Hematopoietic multipotent progenitor cell (in vitro differentiated cells): ENCODE results near the gene CTIF. TPM values are rescaled to one million over a fixed set of nuclear protein-coding genes. Genes with fewer than 3 reads are reported as not detected.

Source experiments
- DNase-seq, 3 donors: peaks; one replicate each; pipeline ENCODE4 v3.0.0-alpha.2; 2011 to 2015; ENCODE audit warnings: low read depth in 2 of 3, low spot score in 2 of 3
- total RNA-seq: library from RNA; depleted of rRNA; stranded (reverse); fragments of >200 nt; gene quantifications from one replicate; pipeline ENCODE4 v1.2.3, GENCODE V29; 2012

CTIF gene
- total RNA-seq, 1 donor: 8.6 TPM

DNA sequence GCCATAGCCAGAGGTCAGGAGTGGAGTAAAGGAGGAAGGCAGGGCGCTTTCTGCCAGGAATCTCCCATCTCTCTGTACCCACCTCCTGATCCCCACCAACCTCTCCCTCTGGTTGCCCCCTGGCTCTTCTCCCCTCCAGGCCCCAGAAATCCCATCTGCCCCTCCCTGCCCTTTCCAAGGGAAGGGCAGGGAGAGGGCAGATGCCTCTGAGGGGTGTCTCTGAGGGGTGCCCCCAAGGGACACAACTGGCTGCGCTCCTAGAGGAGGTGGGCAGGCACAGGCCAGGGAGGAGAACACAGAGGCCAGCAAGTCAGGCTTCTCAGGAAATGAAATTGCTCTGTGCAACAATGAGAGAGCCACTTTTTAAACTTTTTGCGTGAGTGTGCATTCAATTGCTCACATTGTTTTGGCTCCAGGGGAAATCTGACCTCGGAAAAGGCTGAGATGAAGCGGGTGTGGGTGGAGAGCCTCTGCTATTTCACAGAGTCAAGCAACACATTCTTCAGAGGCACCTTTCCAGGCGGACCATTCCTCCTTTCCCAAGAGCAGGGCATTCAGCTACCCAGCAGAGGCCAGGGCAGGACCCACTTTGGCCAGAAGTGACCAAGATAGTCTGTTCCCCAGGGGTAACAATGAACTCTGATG is 286.4 kb downstream of the CTIF start:
- no peak for DNase-seq

DNA sequence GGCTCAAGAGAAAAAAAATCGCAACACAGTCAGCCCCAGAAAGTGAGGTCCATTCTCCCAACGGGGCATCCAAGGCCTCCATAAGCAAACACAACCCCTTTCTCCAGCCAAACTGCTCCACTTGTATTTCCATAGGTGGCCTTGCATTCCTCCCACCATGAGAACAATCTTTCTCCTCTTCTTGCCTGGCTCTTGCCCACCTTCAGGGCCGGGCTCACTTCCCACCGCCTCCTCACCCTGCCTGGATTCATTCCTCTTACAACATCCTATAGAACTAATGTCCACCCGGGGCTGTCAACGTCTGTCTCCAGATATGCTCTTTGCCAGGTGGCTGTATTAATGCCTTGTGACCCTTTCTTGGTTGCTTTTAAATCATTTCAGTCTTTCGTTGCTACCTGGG is 287.4 kb downstream of the CTIF start:
- DNase-seq: no peak

GRCh38 chr18:48826806-48827205 is 288.0 kb downstream of the CTIF start:
- DNase-seq: no peak

GRCh38 chr18:48827291-48828193 is 288.7 kb downstream of the CTIF start:
- DNase-seq: peak in 1 of 3 donors; percentile 10

GRCh38 chr18:48828194-48828545 is 289.3 kb downstream of the CTIF start:
- no peak for DNase-seq

- peak in 2 of 3 donors; percentile 37 to 42 for DNase-seq
Observed at GRCh38 chr18:48828691-48829442, 290.0 kb downstream of the CTIF start.

DNA sequence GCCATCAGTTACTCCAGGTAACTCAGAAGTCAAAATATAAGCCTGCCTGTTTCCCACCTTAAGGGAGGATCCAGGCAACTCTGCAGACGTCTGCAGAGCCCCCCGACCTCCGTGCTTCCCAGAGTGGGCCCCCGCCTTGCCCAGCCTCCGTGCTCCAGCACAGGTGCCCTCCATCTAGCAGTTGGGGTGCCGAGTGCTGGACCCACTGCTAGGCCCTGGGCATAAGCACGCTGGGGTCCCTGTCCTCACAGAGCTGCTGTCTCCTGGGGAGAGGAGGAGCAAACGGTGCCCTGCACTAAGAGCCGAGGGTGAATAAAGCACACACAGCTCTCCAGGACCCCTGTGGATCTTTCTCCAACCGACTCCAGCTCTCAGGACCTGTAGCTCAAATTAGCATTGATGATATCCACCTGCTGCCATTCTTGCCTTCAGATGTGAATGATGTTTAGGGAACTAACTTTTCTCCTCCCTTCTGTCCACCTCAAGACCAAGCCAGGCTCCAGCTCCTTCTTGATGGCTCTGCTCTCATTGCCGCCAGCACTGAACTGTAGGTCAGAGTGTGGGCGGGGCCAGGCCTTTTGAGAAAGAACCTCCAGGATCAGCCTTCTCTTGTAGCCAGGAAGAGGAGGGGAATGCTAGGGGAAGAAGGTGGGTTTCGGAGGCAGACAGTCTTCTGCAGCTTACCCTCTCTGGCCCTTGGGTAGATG is 290.8 kb downstream of the CTIF start:
- DNase-seq: no peak

DNA sequence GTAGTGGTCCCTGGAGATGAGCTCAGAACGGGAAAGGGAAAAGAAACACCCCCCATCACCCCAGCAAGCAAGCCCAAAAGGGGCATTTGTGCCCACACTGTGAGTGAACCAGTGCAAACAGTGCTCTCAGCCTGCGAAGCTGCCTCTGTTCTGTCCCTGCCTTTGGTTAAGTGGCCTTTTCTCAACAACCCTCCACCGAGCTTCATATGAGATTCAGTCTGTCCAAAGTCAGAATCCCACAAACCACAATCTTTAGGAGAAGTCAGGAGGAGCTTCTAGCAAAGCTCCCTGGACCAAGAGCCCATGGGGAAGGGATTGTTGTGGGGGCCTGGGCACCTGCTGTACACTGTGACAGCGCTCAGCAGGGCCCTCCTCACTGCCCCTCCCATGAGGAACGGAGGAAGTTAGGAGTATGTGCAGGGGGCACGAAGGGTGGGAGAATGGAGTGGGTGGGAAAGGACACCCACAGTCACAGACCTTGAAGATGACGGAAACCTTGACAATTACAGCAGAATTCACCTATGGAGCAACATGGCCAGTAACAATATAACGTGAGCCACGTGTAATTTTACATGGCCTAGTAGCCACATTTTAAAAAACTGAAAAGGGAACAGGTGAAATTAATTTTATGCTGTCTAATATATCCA is 292.4 kb downstream of the CTIF start:
- no peak for DNase-seq

DNA sequence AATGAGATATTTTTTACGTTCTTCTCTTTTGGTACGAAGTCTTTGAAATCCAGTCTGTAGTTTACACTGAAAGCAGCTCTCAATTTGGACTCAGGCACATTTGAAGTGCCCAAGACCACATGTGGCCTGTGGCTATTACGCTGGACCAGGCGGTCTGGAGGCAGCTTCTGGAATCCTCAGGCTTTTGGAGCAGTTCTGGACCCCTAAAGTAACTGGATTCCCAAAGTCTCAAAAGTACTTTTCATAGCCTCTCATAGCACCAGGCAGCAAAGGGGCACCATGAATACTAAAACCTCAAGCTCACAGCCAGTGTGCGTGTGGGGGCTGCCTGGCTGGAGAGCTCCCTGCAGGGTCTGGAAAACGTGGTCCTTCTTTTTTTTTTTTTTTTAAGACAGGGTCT is 293.0 kb downstream of the CTIF start:
- DNase-seq: no peak

- peak in 2 of 3 donors; percentile 56 to 63 for DNase-seq
Observed at GRCh38 chr18:48832938-48833700, 294.3 kb downstream of the CTIF start.

GRCh38 chr18:48833701-48834412 is 295.0 kb downstream of the CTIF start:
- peak in 2 of 3 donors; percentile 18 to 57 for DNase-seq

GRCh38 chr18:48834413-48835031 is 295.7 kb downstream of the CTIF start:
- DNase-seq: peak in 2 of 3 donors; percentile 84 to 89

GRCh38 chr18:48835119-48835518 is 296.3 kb downstream of the CTIF start:
- peak in 1 of 3 donors; percentile 7 for DNase-seq

- no peak for DNase-seq
Observed at GRCh38 chr18:48835745-48836170, 296.9 kb downstream of the CTIF start.

GRCh38 chr18:48836231-48836805 is 297.5 kb downstream of the CTIF start:
- no peak for DNase-seq

DNA sequence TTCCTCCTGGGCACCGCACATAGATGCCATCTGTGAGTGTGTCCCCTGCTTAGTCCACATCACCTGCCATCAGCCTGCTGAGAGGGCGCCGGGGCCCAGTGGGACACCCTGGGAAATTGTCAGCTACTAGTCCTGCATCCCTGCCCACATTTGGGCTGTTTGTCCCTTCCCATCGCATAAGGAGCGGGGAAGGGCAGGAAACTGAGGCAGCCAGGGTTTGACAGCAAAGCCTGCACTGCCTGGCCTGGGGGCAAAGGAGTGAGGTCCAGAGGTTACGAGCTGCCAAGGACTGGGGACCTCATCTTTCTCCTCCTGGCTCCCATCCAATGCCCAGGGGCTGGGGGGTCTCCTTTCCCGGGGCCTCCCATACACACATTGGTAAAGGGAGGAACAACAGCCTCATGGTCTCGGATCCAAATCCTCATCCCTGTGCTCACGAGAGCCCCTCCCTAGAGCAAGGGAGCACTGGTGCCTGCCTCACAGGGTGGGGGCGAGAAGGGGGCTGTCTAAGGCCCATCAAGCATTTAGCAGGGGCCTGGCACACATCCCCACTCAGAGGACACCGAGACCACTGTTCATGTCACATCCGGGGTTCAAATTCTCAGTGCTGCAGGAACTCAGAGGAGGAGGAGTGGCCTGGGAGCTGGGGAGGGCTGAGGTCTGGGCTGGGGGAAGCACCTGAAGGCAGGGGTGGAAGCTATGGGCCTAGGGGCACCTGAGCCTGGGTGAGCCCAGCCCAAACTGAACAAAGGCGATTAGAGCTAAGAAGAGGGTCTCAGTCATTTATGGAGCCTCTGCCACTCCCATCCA is 298.2 kb downstream of the CTIF start:
- DNase-seq: no peak

GRCh38 chr18:48837676-48838075 is 298.8 kb downstream of the CTIF start:
- no peak for DNase-seq
